ENCODE data around the gene CHML.

GRCh38 chr1:241591317-241591716 lies 48.9 kb downstream of the CHML start:
- TF ChIP-seq POLR2A (IDR thresholded peaks at IDR 0.05) (no peak), CTCF (IDR thresholded peaks at IDR 0.05) (no peak)
